Measurements from ENCODE around the gene ZFYVE28.

ZFYVE28 gene

GRCh38 chr4:2251073-2251794 is 167.2 kb downstream of the ZFYVE28 start:
- Histone ChIP-seq H3K4me1 (ENCODE audit: insufficient read depth, low read length) (no peaks in the 10 kb centered on the region), H3K9ac (ENCODE audit: low read depth, low read length) (no peak overlapping the region), H3K9me3 (ENCODE audit: control insufficient read depth, insufficient read depth, low read length) (no peaks in the 10 kb centered on the region), H3K36me3 (ENCODE audit: insufficient read depth, low read length) (no peaks in the 10 kb centered on the region)

GRCh38 chr4:2250357-2251072 is 167.9 kb downstream of the ZFYVE28 start:
- Histone ChIP-seq H3K9me3 (ENCODE audit: control insufficient read depth, insufficient read depth, low read length) (no peaks in the 10 kb centered on the region), H3K4me1 (ENCODE audit: insufficient read depth, low read length) (no peaks in the 10 kb centered on the region), H3K9ac (ENCODE audit: low read depth, low read length) (no peak overlapping the region), H3K36me3 (ENCODE audit: insufficient read depth, low read length) (no peaks in the 10 kb centered on the region)

- H3K4me1 ChIP-seq (ENCODE audit: insufficient read depth, low read length): no peaks in the 10 kb centered on the region
- H3K36me3 ChIP-seq (ENCODE audit: insufficient read depth, low read length): no peaks in the 10 kb centered on the region
- peaks cover 5% of the 10 kb centered on the region; the same call in 1 of the 2 replicates for H3K9me3 ChIP-seq (ENCODE audit: control insufficient read depth, insufficient read depth, low read length)
- no peak overlapping the region for H3K9ac ChIP-seq (ENCODE audit: low read depth, low read length)
These were observed 168.7 kb downstream of the ZFYVE28 start for GRCh38 chr4:2249526-2250356.

GRCh38 chr4:2248821-2249261 is 169.6 kb downstream of the ZFYVE28 start:
- no peaks in the 10 kb centered on the region for H3K36me3 ChIP-seq (ENCODE audit: insufficient read depth, low read length)
- peaks cover 11% of the 10 kb centered on the region; the same call in 1 of the 2 replicates for H3K9me3 ChIP-seq (ENCODE audit: control insufficient read depth, insufficient read depth, low read length)
- no peak overlapping the region for H3K9ac ChIP-seq (ENCODE audit: low read depth, low read length)
- no peaks in the 10 kb centered on the region for H3K4me1 ChIP-seq (ENCODE audit: insufficient read depth, low read length)

GRCh38 chr4:2248044-2248780 is 170.2 kb downstream of the ZFYVE28 start:
- no peak overlapping the region for H3K9ac ChIP-seq (ENCODE audit: low read depth, low read length)
- no peaks in the 10 kb centered on the region for H3K36me3 ChIP-seq (ENCODE audit: insufficient read depth, low read length)
- H3K9me3 ChIP-seq (ENCODE audit: control insufficient read depth, insufficient read depth, low read length): peaks cover 12% of the 10 kb centered on the region
- H3K4me1 ChIP-seq (ENCODE audit: insufficient read depth, low read length): no peaks in the 10 kb centered on the region

GRCh38 chr4:2247128-2248043 is 171.1 kb downstream of the ZFYVE28 start:
- H3K9ac ChIP-seq (ENCODE audit: low read depth, low read length): no peak overlapping the region
- no peaks in the 10 kb centered on the region for H3K36me3 ChIP-seq (ENCODE audit: insufficient read depth, low read length)
- H3K4me1 ChIP-seq (ENCODE audit: insufficient read depth, low read length): no peaks in the 10 kb centered on the region
- H3K9me3 ChIP-seq (ENCODE audit: control insufficient read depth, insufficient read depth, low read length): peaks cover 12% of the 10 kb centered on the region

GRCh38 chr4:2246384-2247127 is 171.9 kb downstream of the ZFYVE28 start:
- Histone ChIP-seq H3K4me1 (ENCODE audit: insufficient read depth, low read length) (no peaks in the 10 kb centered on the region), H3K9ac (ENCODE audit: low read depth, low read length) (no peak overlapping the region), H3K9me3 (ENCODE audit: control insufficient read depth, insufficient read depth, low read length) (peaks cover 12% of the 10 kb centered on the region), H3K36me3 (ENCODE audit: insufficient read depth, low read length) (no peaks in the 10 kb centered on the region)

- Histone ChIP-seq H3K36me3 (ENCODE audit: insufficient read depth, low read length) (no peaks in the 10 kb centered on the region), H3K9me3 (ENCODE audit: control insufficient read depth, insufficient read depth, low read length) (peaks cover 12% of the 10 kb centered on the region), H3K9ac (ENCODE audit: low read depth, low read length) (no peak overlapping the region), H3K4me1 (ENCODE audit: insufficient read depth, low read length) (peaks cover 1% of the 10 kb centered on the region; the same call in 1 of the 2 replicates)
These were observed 172.6 kb downstream of the ZFYVE28 start for GRCh38 chr4:2245787-2246275.

- H3K4me1 ChIP-seq (ENCODE audit: insufficient read depth, low read length): peaks cover 7% of the 10 kb centered on the region; the same call in 1 of the 2 replicates
- H3K9ac ChIP-seq (ENCODE audit: low read depth, low read length): no peak overlapping the region
- H3K9me3 ChIP-seq (ENCODE audit: control insufficient read depth, insufficient read depth, low read length): peaks cover 12% of the 10 kb centered on the region
- H3K36me3 ChIP-seq (ENCODE audit: insufficient read depth, low read length): no peaks in the 10 kb centered on the region
These were observed 173.2 kb downstream of the ZFYVE28 start for GRCh38 chr4:2245057-2245786.

GRCh38 chr4:2243681-2244380 is 174.6 kb downstream of the ZFYVE28 start:
- H3K4me1 ChIP-seq (ENCODE audit: insufficient read depth, low read length): peaks cover 8% of the 10 kb centered on the region; the same call in 1 of the 2 replicates
- H3K9me3 ChIP-seq (ENCODE audit: control insufficient read depth, insufficient read depth, low read length): peaks cover 12% of the 10 kb centered on the region
- H3K36me3 ChIP-seq (ENCODE audit: insufficient read depth, low read length): no peaks in the 10 kb centered on the region
- no peak overlapping the region for H3K9ac ChIP-seq (ENCODE audit: low read depth, low read length)

GRCh38 chr4:2241410-2242353 is 176.8 kb downstream of the ZFYVE28 start, which contains the start of the genes HAUS3 and POLN:
TSS of gene HAUS3 (minus strand) at chr4:2242121. CDS start at chr4:2240946, 1,175 bp downstream.
TSS of gene POLN (minus strand) at chr4:2242121. CDS start at chr4:2229231, 12,890 bp downstream.
- H3K9me3 ChIP-seq (ENCODE audit: control insufficient read depth, insufficient read depth, low read length): peaks cover 12% of the 10 kb centered on the region
- H3K36me3 ChIP-seq (ENCODE audit: insufficient read depth, low read length): no peaks in the 10 kb centered on the region; the same call in 1 of the 2 replicates
- peak within 1 kb of the TSS; percentile 92 for H3K9ac ChIP-seq (ENCODE audit: low read depth, low read length)
- peaks cover 8% of the 10 kb centered on the region; the same call in 1 of the 2 replicates for H3K4me1 ChIP-seq (ENCODE audit: insufficient read depth, low read length)
